Measurements from ENCODE around the gene RNU6-1. TPM values are rescaled to one million over a fixed set of nuclear protein-coding genes. Genes with fewer than 3 reads are reported as not detected.
A peak's percentile ranks its signal among the peaks of the same experiment; 100 is the strongest.

Gene RNU6-1
- total and polyA plus RNA-seq, 2 experiments from 2014 or later: not detected

- H3K9me3 ChIP-seq (ENCODE audit: low read depth): no peaks in the 10 kb centered on the region
- peak overlapping the region; percentile 53 for H2AFZ ChIP-seq
- H3K27me3 ChIP-seq: peaks cover 50% of the 10 kb centered on the region
- no peaks in the 10 kb centered on the region for H3K79me2 ChIP-seq
- peak overlapping the region; percentile 7 for H3K4me3 ChIP-seq
- no peaks in the 10 kb centered on the region for H4K20me1 ChIP-seq (ENCODE audit: insufficient read depth, poor library complexity, severe bottlenecking)
- peaks cover 38% of the 10 kb centered on the region for H3K4me1 ChIP-seq (ENCODE audit: insufficient read depth)
- peak; percentile 8 for TF ChIP-seq EZH2 (IDR thresholded peaks at IDR 0.05; ENCODE audit: borderline replicate concordance)
- no peak for TF ChIP-seq CTCF (IDR thresholded peaks at IDR 0.05; ENCODE audit: poor library complexity)
- TF ChIP-seq EZH2phosphoT487 (IDR thresholded peaks at IDR 0.05; ENCODE audit: low read depth, severe bottlenecking, unreplicated experiment): peak; percentile 15
- H3K4me2 ChIP-seq: peak overlapping the region; percentile 76
- 9% methylated on average over 16 of the region's 16 CpGs for WGBS (ENCODE audit: low lambda C conversion rate, missing lambda C conversion rate)
- no peak overlapping the region for H3K27ac ChIP-seq
- no peaks in the 10 kb centered on the region for H3K9me2 ChIP-seq (replicated peaks; ENCODE audit: insufficient read depth)
- no peak for DNase-seq (ENCODE audit: low spot score)
- H3K36me3 ChIP-seq (replicated peaks; ENCODE audit: insufficient read depth, low read depth): no peaks in the 10 kb centered on the region
Measured at GRCh38 chr15:67836134-67836455, 3.8 kb downstream of the RNU6-1 start.

DNA sequence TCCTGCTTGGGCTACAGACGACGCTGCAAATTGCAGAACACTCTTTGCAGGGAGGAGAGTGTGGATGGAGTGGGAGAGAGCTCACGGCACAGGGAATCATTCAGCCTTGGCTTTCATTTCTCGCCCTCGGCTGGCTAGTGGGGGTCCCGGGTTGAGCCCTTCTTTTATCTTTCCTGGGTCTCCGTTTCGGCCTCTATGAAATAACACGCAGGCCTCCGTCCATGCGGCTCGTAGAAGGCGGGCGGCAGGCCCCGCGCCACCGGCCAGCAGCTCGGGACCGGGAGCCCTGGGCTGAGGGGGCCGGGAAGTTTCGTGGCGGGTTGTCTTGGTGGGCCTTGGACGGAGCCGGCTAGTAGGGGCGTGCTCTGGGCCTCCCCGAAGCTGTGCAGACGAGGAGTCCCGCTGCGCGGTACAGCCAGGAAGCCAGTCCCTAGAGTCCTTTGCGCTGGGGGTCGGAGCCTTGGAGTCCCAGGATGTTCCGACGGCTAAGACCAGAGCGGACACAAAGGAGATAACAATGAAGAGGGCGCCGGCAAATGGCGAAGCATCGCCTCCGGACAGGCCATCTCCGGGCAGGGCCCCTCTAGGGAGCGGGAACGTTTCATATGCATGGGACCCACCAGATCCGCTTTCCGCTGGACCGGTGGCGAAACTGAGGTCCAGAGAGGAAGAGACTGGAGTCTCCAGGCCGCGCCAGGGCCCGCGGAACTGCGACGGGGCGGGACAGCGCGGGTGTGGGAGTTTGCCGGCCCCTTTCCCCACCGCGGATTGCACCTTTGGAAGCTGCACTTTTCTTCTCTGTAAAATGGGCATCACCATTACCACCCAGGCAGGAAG lies 4.3 kb downstream of the RNU6-1 start:
- 19% methylated on average over 59 of the region's 59 CpGs for WGBS (ENCODE audit: low lambda C conversion rate, missing lambda C conversion rate)
- Histone ChIP-seq H3K4me3 (peak overlapping the region; percentile 7), H3K27me3 (peaks cover 56% of the 10 kb centered on the region), H3K79me2 (no peaks in the 10 kb centered on the region), H3K27ac (no peak overlapping the region), H3K9me2 (replicated peaks; ENCODE audit: insufficient read depth) (no peaks in the 10 kb centered on the region), H3K4me1 (ENCODE audit: insufficient read depth) (peaks cover 37% of the 10 kb centered on the region), H3K36me3 (replicated peaks; ENCODE audit: insufficient read depth, low read depth) (no peaks in the 10 kb centered on the region), H3K9me3 (ENCODE audit: low read depth) (no peaks in the 10 kb centered on the region), H4K20me1 (ENCODE audit: insufficient read depth, poor library complexity, severe bottlenecking) (no peaks in the 10 kb centered on the region), H2AFZ (peak overlapping the region; percentile 53), H3K4me2 (peak overlapping the region; percentile 76)
- TF ChIP-seq EZH2 (IDR thresholded peaks at IDR 0.05; ENCODE audit: borderline replicate concordance) (peak; percentile 98), CTCF (IDR thresholded peaks at IDR 0.05; ENCODE audit: poor library complexity) (no peak), EZH2phosphoT487 (IDR thresholded peaks at IDR 0.05; ENCODE audit: low read depth, severe bottlenecking, unreplicated experiment) (peak; percentile 50)
- DNase-seq (ENCODE audit: low spot score): no peak

GRCh38 chr15:67834581-67835296 lies 5.1 kb downstream of the RNU6-1 start:
- peak overlapping the region; percentile 0 for H3K4me3 ChIP-seq
- peak overlapping the region; percentile 76 for H3K4me2 ChIP-seq
- 4% methylated on average over 47 of the region's 59 CpGs for WGBS (ENCODE audit: low lambda C conversion rate, missing lambda C conversion rate)
- no peaks in the 10 kb centered on the region for H3K36me3 ChIP-seq (replicated peaks; ENCODE audit: insufficient read depth, low read depth)
- peaks cover 38% of the 10 kb centered on the region for H3K4me1 ChIP-seq (ENCODE audit: insufficient read depth)
- no peaks in the 10 kb centered on the region for H4K20me1 ChIP-seq (ENCODE audit: insufficient read depth, poor library complexity, severe bottlenecking)
- no peaks in the 10 kb centered on the region for H3K79me2 ChIP-seq
- no peaks in the 10 kb centered on the region for H3K9me3 ChIP-seq (ENCODE audit: low read depth)
- no peaks in the 10 kb centered on the region for H3K9me2 ChIP-seq (replicated peaks; ENCODE audit: insufficient read depth)
- no peak for DNase-seq (ENCODE audit: low spot score)
- peak overlapping the region; percentile 53 for H2AFZ ChIP-seq
- H3K27ac ChIP-seq: no peak overlapping the region
- peaks cover 64% of the 10 kb centered on the region for H3K27me3 ChIP-seq
- TF ChIP-seq EZH2 (IDR thresholded peaks at IDR 0.05; ENCODE audit: borderline replicate concordance) (no peak), EZH2phosphoT487 (IDR thresholded peaks at IDR 0.05; ENCODE audit: low read depth, severe bottlenecking, unreplicated experiment) (no peak), CTCF (IDR thresholded peaks at IDR 0.05; ENCODE audit: poor library complexity) (no peak)
